ENCODE results near the gene ICAM4. TPM values are rescaled to one million over a fixed set of nuclear protein-coding genes. Genes with fewer than 3 reads are reported as not detected.

The ICAM4 gene
- polyA plus RNA-seq, 1 of the 3 experiments (the other 2 are of a cell fraction): 0.05 TPM

- 1% methylated on average over 42 of the region's 82 CpGs for WGBS (ENCODE audit: low lambda C conversion rate)
- Histone ChIP-seq H3K4me1 (ENCODE audit: control insufficient read depth in 1 of 2, insufficient read depth in 2 of 2, low read depth in 1 of 2, low read length in 1 of 2) (peaks cover 0 to 22% of the 10 kb centered on the region in 2 experiments; a peak in 1 of 4 replicates), H3K27ac (ENCODE audit: low read depth in 2 of 2, low read length in 1 of 2) (peak within 1 kb of the TSS; percentile 93 to 97), H3K36me3 (replicated peaks in 1 of 2; ENCODE audit: control insufficient read depth in 1 of 2, insufficient read depth in 2 of 2, low read length in 1 of 2) (peaks cover 16 to 19% of the 10 kb centered on the region in 2 experiments), H4K20me1 (ENCODE audit: insufficient read depth) (peaks cover 27% of the 10 kb centered on the region), H2AFZ (ENCODE audit: low read depth) (peak within 1 kb of the TSS; percentile 91), H3K4me3 (ENCODE audit: low read depth in 2 of 2, low read length in 1 of 2) (peak within 1 kb of the TSS; percentile 81 to 95), H3K27me3 (ENCODE audit: insufficient read depth) (no peaks in the 10 kb centered on the region), H3K9me3 (no peaks in the 10 kb centered on the region), H3K79me2 (ENCODE audit: insufficient read depth) (peaks cover 52% of the 10 kb centered on the region), H3K9ac (peak within 1 kb of the TSS; percentile 97), H3F3A (replicated peaks; ENCODE audit: insufficient read depth) (no peaks in the 10 kb centered on the region), H3K9me2 (no peaks in the 10 kb centered on the region), H3K4me2 (peak within 1 kb of the TSS; percentile 97)
- POLR2A ChIA-PET: interaction anchor here (0.8 to 1.9 kb wide), 6 partner anchors 10 to 70 kb away, joined by 3 to 15 read pairs (median 4); partner anchors contain the start of genes CDC37 and TYK2
- TF ChIP-seq POLR2AphosphoS5 (IDR thresholded peaks at IDR 0.05; ENCODE audit: low read depth, low read length): peak; percentile 92
- peak; percentile 71 for TF ChIP-seq MAX (IDR thresholded peaks at IDR 0.05; ENCODE audit: low read depth)
- TF ChIP-seq USF1 (IDR thresholded peaks at IDR 0.05; ENCODE audit: borderline replicate concordance, low read depth): 0 out of 2 replicates have a peak, but pooled peaks have one; percentile 30
- TF ChIP-seq CHD2 (IDR thresholded peaks at IDR 0.05; ENCODE audit: low read length, partially characterized antibody): no peak
- TF ChIP-seq GABPA (IDR thresholded peaks at IDR 0.05; ENCODE audit: low read depth): peak; percentile 42; the same call in 1 of the 2 replicates
- peak; percentile 57 for TF ChIP-seq ELF1 (IDR thresholded peaks at IDR 0.05)
- peak; percentile 52 for TF ChIP-seq MXI1 (IDR thresholded peaks at IDR 0.05; ENCODE audit: low read depth, low read length)
- TF ChIP-seq GATA2 (CRISPR knock-in tag; IDR thresholded peaks at IDR 0.05): 0 out of 2 replicates have a peak, but pooled peaks have one; percentile 27
- TF ChIP-seq TAF1 (IDR thresholded peaks at IDR 0.05; ENCODE audit: borderline replicate concordance, low read depth, low read length): peak; percentile 92
- peak; percentile 96 for TF ChIP-seq YY1 (IDR thresholded peaks at IDR 0.05; ENCODE audit: low read depth)
- TF ChIP-seq NRF1 (IDR thresholded peaks at IDR 0.05; ENCODE audit: low read depth, low read length): peak; percentile 89
- no peak for TF ChIP-seq TEAD4 (IDR thresholded peaks at IDR 0.05; ENCODE audit: borderline replicate concordance, insufficient read depth)
- TF ChIP-seq RFX5 (IDR thresholded peaks at IDR 0.05; ENCODE audit: low read length): no peak
- CTCF ChIA-PET: interaction anchor here (0.7 to 3.3 kb wide), 6 partner anchors 10 to 63 kb away, joined by 3 to 18 read pairs (median 3); partner anchors contain the start of genes FDX2 and ICAM1
- peak; percentile 99 for DNase-seq
Observed at GRCh38 chr19:10332965-10333757, 46.4 kb downstream of the ICAM4 start, which contains the start of gene RAVER1. TSS of gene RAVER1 (minus strand) at chr19:10333529. CDS start at chr19:10333507, 22 bp downstream.
